ENCODE results near the gene CNTNAP5. TPM values are rescaled to one million over a fixed set of nuclear protein-coding genes. Genes with fewer than 3 reads are reported as not detected.

CNTNAP5 gene
- total and polyA plus RNA-seq, 2 donors (not counting 3 experiments of a cell fraction or from before 2014, with no cell fraction given), result not detected

GRCh38 chr2:124875627-124876244 lies 850.6 kb downstream of the CNTNAP5 start:
- ChIA-PET CTCF (interaction anchor here (0.7 kb wide), 1 partner anchor 304 kb away, joined by 3 read pairs; no protein-coding TSS in a partner anchor), POLR2A (no interaction called here)
- Histone ChIP-seq H3K36me3 (ENCODE audit: control insufficient read depth in 2 of 2, extremely low read depth in 1 of 2, insufficient read depth in 2 of 2, low read length in 2 of 2) (no peaks in the 10 kb centered on the region), H2AFZ (ENCODE audit: low read depth, low read length) (no peak overlapping the region), H3K4me2 (ENCODE audit: insufficient read depth, low read length) (no peak overlapping the region), H3K79me2 (ENCODE audit: control insufficient read depth, insufficient read depth, low read length) (no peaks in the 10 kb centered on the region), H3K9me3 (replicated peaks; ENCODE audit: control insufficient read depth, insufficient read depth, low read length) (peaks cover 3% of the 10 kb centered on the region), H3K27ac (ENCODE audit: insufficient read depth, low read depth, low read length) (no peak overlapping the region), H3K4me1 (ENCODE audit: control insufficient read depth, extremely low read depth, insufficient read depth, low read length) (no peaks in the 10 kb centered on the region), H3K9ac (replicated peaks; ENCODE audit: extremely low read depth, insufficient read depth, low read length) (no peak overlapping the region), H3K4me3 (replicated peaks in 1 of 3; ENCODE audit: insufficient read depth in 1 of 3, low read depth in 1 of 3, low read length in 3 of 3) (no peak overlapping the region), H4K20me1 (replicated peaks; ENCODE audit: control insufficient read depth, extremely low read depth, insufficient read depth, low read length) (no peaks in the 10 kb centered on the region), H3K27me3 (ENCODE audit: control insufficient read depth in 2 of 2, insufficient read depth in 2 of 2, low read length in 2 of 2) (no peaks in the 10 kb centered on the region), H3K9me1 (replicated peaks; ENCODE audit: control insufficient read depth, extremely low read depth, insufficient read depth, low read length) (no peaks in the 10 kb centered on the region)
- TF ChIP-seq JUN (IDR thresholded peaks at IDR 0.05; ENCODE audit: borderline replicate concordance, insufficient read depth, insufficient read length, low read depth) (no peak), EZH2 (IDR thresholded peaks at IDR 0.05; ENCODE audit: borderline replicate concordance, low read depth, low read length, severe bottlenecking) (no peak), GATA2 (IDR thresholded peaks at IDR 0.05; ENCODE audit: insufficient read depth, insufficient read length, low read depth, low read length) (no peak)
- no peak for FAIRE-seq
- dilution Hi-C loops (cut with MboI; ENCODE audit: extremely low pct_ligation_motif_present, low sequenced_read_pairs), result no loop called here
- no peak for DNase-seq (ENCODE audit: low read depth, low spot score)
- intact Hi-C loops (cut with micrococcal nuclease), result no loop called here
- BruUV-seq (replicated peaks), result no TSS peak

- no peak for FAIRE-seq
- dilution Hi-C loops (cut with MboI; ENCODE audit: extremely low pct_ligation_motif_present, low sequenced_read_pairs), result no loop called here
- no TSS peak for BruUV-seq (replicated peaks)
Observed at GRCh38 chr2:124877141-124877577, 852.1 kb downstream of the CNTNAP5 start.

More at GRCh38 chr2:124877141-124877577, 852.1 kb downstream of the CNTNAP5 start:
- Histone ChIP-seq H3K9me3 (replicated peaks; ENCODE audit: control insufficient read depth, insufficient read depth, low read length) (peaks cover 3% of the 10 kb centered on the region), H3K27ac (ENCODE audit: insufficient read depth, low read depth, low read length) (no peak overlapping the region), H3K4me2 (ENCODE audit: insufficient read depth, low read length) (no peak overlapping the region), H3K4me1 (ENCODE audit: control insufficient read depth, extremely low read depth, insufficient read depth, low read length) (no peaks in the 10 kb centered on the region), H3K36me3 (ENCODE audit: control insufficient read depth in 2 of 2, extremely low read depth in 1 of 2, insufficient read depth in 2 of 2, low read length in 2 of 2) (no peaks in the 10 kb centered on the region), H3K9ac (replicated peaks; ENCODE audit: extremely low read depth, insufficient read depth, low read length) (no peak overlapping the region), H3K27me3 (ENCODE audit: control insufficient read depth in 2 of 2, insufficient read depth in 2 of 2, low read length in 2 of 2) (no peaks in the 10 kb centered on the region), H4K20me1 (replicated peaks; ENCODE audit: control insufficient read depth, extremely low read depth, insufficient read depth, low read length) (no peaks in the 10 kb centered on the region), H2AFZ (ENCODE audit: low read depth, low read length) (no peak overlapping the region), H3K4me3 (replicated peaks in 1 of 3; ENCODE audit: insufficient read depth in 1 of 3, low read depth in 1 of 3, low read length in 3 of 3) (no peak overlapping the region), H3K9me1 (replicated peaks; ENCODE audit: control insufficient read depth, extremely low read depth, insufficient read depth, low read length) (no peaks in the 10 kb centered on the region), H3K79me2 (ENCODE audit: control insufficient read depth, insufficient read depth, low read length) (no peaks in the 10 kb centered on the region)
- POLR2A ChIA-PET, result no interaction called here
- intact Hi-C loops (cut with micrococcal nuclease), result no loop called here
- no peak for DNase-seq (ENCODE audit: low read depth, low spot score)
- TF ChIP-seq EZH2 (IDR thresholded peaks at IDR 0.05; ENCODE audit: borderline replicate concordance, low read depth, low read length, severe bottlenecking) (no peak), FOS (IDR thresholded peaks at IDR 0.05; ENCODE audit: borderline replicate concordance, insufficient read depth, low read length) (no peak), GATA2 (IDR thresholded peaks at IDR 0.05; ENCODE audit: insufficient read depth, insufficient read length, low read depth, low read length) (no peak), POLR2AphosphoS5 (IDR thresholded peaks at IDR 0.05; ENCODE audit: insufficient read depth, low read depth, low read length) (no peak), MYC (IDR thresholded peaks at IDR 0.05; ENCODE audit: low read depth, low read length) (no peak), MAX (IDR thresholded peaks at IDR 0.05; ENCODE audit: insufficient read depth, insufficient read length) (no peak), POLR2A (IDR thresholded peaks at IDR 0.05; ENCODE audit: low read depth, low read length) (no peak), JUN (IDR thresholded peaks at IDR 0.05; ENCODE audit: borderline replicate concordance, insufficient read depth, insufficient read length, low read depth) (no peak)
- TF ChIP-seq, protein P1, sequence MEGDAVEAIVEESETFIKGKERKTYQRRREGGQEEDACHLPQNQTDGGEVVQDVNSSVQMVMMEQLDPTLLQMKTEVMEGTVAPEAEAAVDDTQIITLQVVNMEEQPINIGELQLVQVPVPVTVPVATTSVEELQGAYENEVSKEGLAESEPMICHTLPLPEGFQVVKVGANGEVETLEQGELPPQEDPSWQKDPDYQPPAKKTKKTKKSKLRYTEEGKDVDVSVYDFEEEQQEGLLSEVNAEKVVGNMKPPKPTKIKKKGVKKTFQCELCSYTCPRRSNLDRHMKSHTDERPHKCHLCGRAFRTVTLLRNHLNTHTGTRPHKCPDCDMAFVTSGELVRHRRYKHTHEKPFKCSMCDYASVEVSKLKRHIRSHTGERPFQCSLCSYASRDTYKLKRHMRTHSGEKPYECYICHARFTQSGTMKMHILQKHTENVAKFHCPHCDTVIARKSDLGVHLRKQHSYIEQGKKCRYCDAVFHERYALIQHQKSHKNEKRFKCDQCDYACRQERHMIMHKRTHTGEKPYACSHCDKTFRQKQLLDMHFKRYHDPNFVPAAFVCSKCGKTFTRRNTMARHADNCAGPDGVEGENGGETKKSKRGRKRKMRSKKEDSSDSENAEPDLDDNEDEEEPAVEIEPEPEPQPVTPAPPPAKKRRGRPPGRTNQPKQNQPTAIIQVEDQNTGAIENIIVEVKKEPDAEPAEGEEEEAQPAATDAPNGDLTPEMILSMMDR (IDR thresholded peaks at IDR 0.05; ENCODE audit: extremely low read depth in 1 of 2, insufficient read depth in 1 of 2, low read depth in 1 of 2, low read length in 2 of 2), result no peak
- CTCF ChIA-PET, result no interaction called here

All from endothelial cell of umbilical vein (primary cell).